PC-3 (cell line): Measurements from ENCODE around the gene AMMECR1. TPM values are rescaled to one million over a fixed set of nuclear protein-coding genes. Genes with fewer than 3 reads are reported as not detected.

Experiments used
- ATAC-seq: fragments of 200-7000 bp; cut with Tn5 transposase; 2 replicates; pipeline ENCODE4 v1.9.1; 2020; ENCODE audit warnings: mild to moderate bottlenecking, moderate library complexity
- BruUV-seq: library from RNA; stranded (reverse); fragments of 400-500 nt; replicated peaks from 2 replicates; lab custom pipeline; 2021; lab: Mats Ljungman, UMichigan
- CTCF ChIA-PET: fragments of 300-600 bp; sonication (Branson Sonifier 250); formaldehyde crosslinking; loops from one replicate; lab custom pipeline; 2022; ENCODE audit warnings: antibody characterized with exemption; lab: Charles Lee
- POLR2A ChIA-PET: fragments of 300-600 bp; sonication (Branson Sonifier 250); formaldehyde crosslinking; loops from one replicate; lab custom pipeline; 2022; ENCODE audit warnings: antibody characterized with exemption; ENCODE audit not compliant: unreplicated experiment; lab: Charles Lee
- DNase-seq: peaks from one replicate; pipeline ENCODE4 v3.0.0-alpha.2; 2015
- H2AFZ ChIP-seq: fragments of 300-600 bp; sonication (generic); 2 replicates; pipeline ENCODE4 v1.6.0; 2016; ENCODE audit warnings: antibody characterized with exemption, low read length
- H3F3A ChIP-seq: fragments of 300-600 bp; sonication (generic); one replicate; pipeline ENCODE4 v1.6.0; 2017; ENCODE audit warnings: antibody characterized with exemption, low read length, control low read depth, mild to moderate bottlenecking; ENCODE audit not compliant: unreplicated experiment
- H3K27ac ChIP-seq: fragments of 300-600 bp; sonication (generic); 2 replicates; pipeline ENCODE4 v1.5.1; 2016; ENCODE audit warnings: mild to moderate bottlenecking, low read length
- H3K27me3 ChIP-seq: fragments of 300-600 bp; sonication (generic); 2 replicates; pipeline ENCODE4 v1.6.1; 2016; ENCODE audit warnings: low read length, mixed read lengths
- H3K36me3 ChIP-seq: fragments of 300-600 bp; sonication (generic); 2 replicates; pipeline ENCODE4 v1.6.1; 2016; ENCODE audit warnings: low read depth, mixed run types, low read length, mixed read lengths
- H3K4me1 ChIP-seq: fragments of 300-600 bp; sonication (generic); 2 replicates; pipeline ENCODE4 v1.5.1; 2016; ENCODE audit warnings: low read length; ENCODE audit not compliant: insufficient read depth
- H3K4me2 ChIP-seq: fragments of 300-600 bp; sonication (generic); 2 replicates; pipeline ENCODE4 v1.6.0; 2016; ENCODE audit warnings: low read length
- H3K4me3 ChIP-seq: fragments of 300-600 bp; sonication (generic); 2 replicates; pipeline ENCODE4 v1.5.1; 2016; ENCODE audit warnings: mild to moderate bottlenecking, low read length, mixed read lengths
- H3K79me2 ChIP-seq: fragments of 300-600 bp; sonication (generic); 2 replicates; pipeline ENCODE4 v1.6.1; 2017; ENCODE audit warnings: low read length, mixed read lengths
- H3K9ac ChIP-seq: fragments of 300-600 bp; sonication (generic); 2 replicates; pipeline ENCODE4 v1.6.0; 2016; ENCODE audit warnings: mild to moderate bottlenecking, low read length
- H3K9me2 ChIP-seq: fragments of 300-600 bp; sonication (generic); replicated peaks from 2 replicates; pipeline ENCODE4 v1.6.1; 2016; ENCODE audit warnings: mixed run types, low read length, mixed read lengths
- H3K9me3 ChIP-seq: fragments of 300-600 bp; sonication (generic); 2 replicates; pipeline ENCODE4 v1.6.1; 2016; ENCODE audit warnings: low read length, mixed read lengths
- H4K20me1 ChIP-seq: fragments of 300-600 bp; sonication (generic); 2 replicates; pipeline ENCODE4 v1.6.1; 2016; ENCODE audit warnings: low read length, mixed read lengths
- CTCF ChIP-seq: fragments of 300-600 bp; sonication (generic); conservative IDR thresholded peaks from 2 replicates; pipeline ENCODE4 v1.5.1; 2017; ENCODE audit warnings: antibody characterized with exemption, low read depth, mild to moderate bottlenecking, low read length
- EZH2 ChIP-seq: fragments of 300-600 bp; sonication (generic); IDR thresholded peaks from one replicate; pipeline ENCODE4 v1.6.1; 2017; ENCODE audit warnings: antibody characterized with exemption, mild to moderate bottlenecking, low read length; ENCODE audit not compliant: unreplicated experiment
- EZH2phosphoT487 ChIP-seq: fragments of 300-600 bp; sonication (generic); IDR thresholded peaks from 2 replicates; pipeline ENCODE4 v1.6.1; 2018; ENCODE audit warnings: mild to moderate bottlenecking, antibody characterized with exemption, low read length, borderline replicate concordance
- intact Hi-C: fragments of 100-400 bp; cut with micrococcal nuclease; formaldehyde crosslinking; loops from 2 replicates; pipeline ENCODE4 v1.9.0; 2023
- total RNA-seq: library from RNA; depleted of rRNA; stranded (reverse); fragments of >200 nt; gene quantifications from 2 replicates; pipeline ENCODE4 v1.2.3, GENCODE V29; 2014

The AMMECR1 gene
- total RNA-seq, 1 experiment from 2014 or later = 14.2 TPM

- peaks cover 14% of the 10 kb centered on the region; the same call in 1 of the 2 replicates for H3K79me2 ChIP-seq
- ChIA-PET CTCF (interaction anchor here (0.5 to 1.2 kb wide), 4 partner anchors 50 to 355 kb away, joined by 3 to 5 read pairs (median 3); partner anchors contain the start of gene AMMECR1), POLR2A (interaction anchor here (0.6 to 0.7 kb wide), 4 partner anchors 9 to 100 kb away, joined by 3 to 4 read pairs (median 4); no protein-coding TSS in a partner anchor)
- no peak for TF ChIP-seq EZH2phosphoT487
- 0 out of 2 replicates have a peak, but pooled peaks cover under 1% of the 10 kb centered on the region for H3K36me3 ChIP-seq
- H3F3A ChIP-seq = no peaks in the 10 kb centered on the region
- no peaks in the 10 kb centered on the region for H3K9me3 ChIP-seq
- H3K27ac ChIP-seq = peak overlapping the region; percentile 94
- H3K9me2 ChIP-seq = no peaks in the 10 kb centered on the region
- H3K9ac ChIP-seq = peak overlapping the region; percentile 59
- H3K4me3 ChIP-seq = peak overlapping the region; percentile 37; the same call in 1 of the 2 replicates
- intact Hi-C loops = loop anchor here (5.0 kb wide), 1 partner anchor 107 kb away; the partner anchor contains the start of gene AMMECR1
- no TSS peak for BruUV-seq
- H3K4me1 ChIP-seq = peaks cover 43% of the 10 kb centered on the region
- DNase-seq (peak; percentile 84), ATAC-seq (peak; percentile 90)
- H2AFZ ChIP-seq = peak overlapping the region; percentile 1; the same call in 1 of the 2 replicates
- H3K27me3 ChIP-seq = no peaks in the 10 kb centered on the region
- H4K20me1 ChIP-seq = no peaks in the 10 kb centered on the region
- peak overlapping the region; percentile 74 for H3K4me2 ChIP-seq
Measured at GRCh38 chrX:110210417-110211139, 107.3 kb downstream of the AMMECR1 start.

GRCh38 chrX:110208092-110208491, 109.8 kb downstream of the AMMECR1 start:
- TF ChIP-seq CTCF = no peak
- TF ChIP-seq EZH2phosphoT487 = no peak
- no peak for TF ChIP-seq EZH2
- intact Hi-C loops = no loop called here
- Histone ChIP-seq H2AFZ (no peak overlapping the region), H3K4me1 (peaks cover 57% of the 10 kb centered on the region), H3K27ac (peak overlapping the region; percentile 25), H3K9me3 (no peaks in the 10 kb centered on the region), H3F3A (no peaks in the 10 kb centered on the region), H3K9me2 (no peaks in the 10 kb centered on the region), H4K20me1 (no peaks in the 10 kb centered on the region), H3K9ac (no peak overlapping the region), H3K4me3 (no peak overlapping the region), H3K27me3 (no peaks in the 10 kb centered on the region), H3K36me3 (no peaks in the 10 kb centered on the region), H3K4me2 (no peak overlapping the region), H3K79me2 (peaks cover 17% of the 10 kb centered on the region; the same call in 1 of the 2 replicates)
- ATAC-seq = no peak
- peak; percentile 24 for DNase-seq
- ChIA-PET POLR2A (interaction anchor here (0.7 kb wide), 1 partner anchor 51 kb away, joined by 5 read pairs; no protein-coding TSS in a partner anchor), CTCF (no interaction called here)
- BruUV-seq = no TSS peak

- ChIA-PET POLR2A (no interaction called here), CTCF (no interaction called here)
- peaks cover 11% of the 10 kb centered on the region; the same call in 1 of the 2 replicates for H3K79me2 ChIP-seq
Measured at GRCh38 chrX:110204986-110205385, 112.9 kb downstream of the AMMECR1 start.

More at GRCh38 chrX:110204986-110205385, 112.9 kb downstream of the AMMECR1 start:
- H3K4me3 ChIP-seq = no peak overlapping the region
- no peaks in the 10 kb centered on the region for H3K9me2 ChIP-seq
- H4K20me1 ChIP-seq = no peaks in the 10 kb centered on the region
- ATAC-seq (peak; percentile 27; the same call in 1 of the 2 replicates), DNase-seq (peak; percentile 52)
- no peaks in the 10 kb centered on the region for H3F3A ChIP-seq
- intact Hi-C loops = no loop called here
- no peak overlapping the region for H2AFZ ChIP-seq
- H3K4me2 ChIP-seq = no peak overlapping the region
- no peaks in the 10 kb centered on the region; the same call in 1 of the 2 replicates for H3K36me3 ChIP-seq
- H3K27ac ChIP-seq = peak overlapping the region; percentile 59
- H3K9me3 ChIP-seq = no peaks in the 10 kb centered on the region
- no peak overlapping the region for H3K9ac ChIP-seq
- peaks cover 56% of the 10 kb centered on the region for H3K4me1 ChIP-seq
- TF ChIP-seq EZH2 (no peak), CTCF (no peak), EZH2phosphoT487 (no peak)
- no peaks in the 10 kb centered on the region for H3K27me3 ChIP-seq
- BruUV-seq = no TSS peak
